Pancreas (tissue), 10 donors: Measurements from ENCODE around the gene HACD2. TPM values are rescaled to one million over a fixed set of nuclear protein-coding genes. Genes with fewer than 3 reads are reported as not detected.
"Not testable (repeated sequence)": the region's sequence is repeated elsewhere in the genome, so short reads cannot be mapped to it uniquely, and the experiment has no call there.

Source experiments
- ATAC-seq, 4 donors: fragments of 200-7000 bp; cut with Tn5 transposase; one replicate each; pipeline versions ENCODE4 v1.8.0 to v1.9.1; 2020; ENCODE audit warnings: mild to moderate bottlenecking in 4 of 4, moderate library complexity in 4 of 4
- DNase-seq, 6 donors: peaks; one replicate each; pipeline ENCODE4 v3.0.0-alpha.2; 2020
- FAIRE-seq: peaks from 2 replicates; lab custom pipeline; 2012; peaks lifted over from hg19 to GRCh38; lab: Jason Lieb, UNC
- H3K27ac ChIP-seq, 4 donors: fragments of 200-600 bp; sonication (generic); 1 replicate in 3 of 4; 2 replicates in 1 of 4; pipeline versions ENCODE4 v1.5.0 to v1.8.0; 2020
- H3K27me3 ChIP-seq, 4 donors: fragments of 200-600 bp; one replicate each; pipeline ENCODE4 v1.8.0; 2021
- H3K36me3 ChIP-seq, 3 donors: fragments of 200-600 bp; sonication (generic) in 1 of 3; one replicate each; pipeline versions ENCODE4 v1.5.0 to v1.8.0; 2020 to 2021
- H3K4me1 ChIP-seq, 3 donors: fragments of 200-600 bp; one replicate each; pipeline ENCODE4 v1.8.0; 2021
- H3K4me3 ChIP-seq, 4 donors: fragments of 200-600 bp; sonication (generic) in 2 of 4; one replicate each; pipeline versions ENCODE4 v1.5.0 to v1.8.0; 2020 to 2021
- H3K9me3 ChIP-seq, 4 donors: fragments of 200-600 bp; one replicate each; pipeline ENCODE4 v1.8.0; 2021
- CTCF ChIP-seq, 4 donors: fragments of 200-600 bp; sonication (generic) in 3 of 4; IDR thresholded peaks; one replicate each; pipeline versions ENCODE4 v1.5.0 to v1.8.0; 2021; ENCODE audit warnings: antibody characterized with exemption in 4 of 4
- WGBS, 2 donors: extraction: QIAGEN DNeasy Blood & Tissue Kit; methylation state at CpG; one replicate each; pipeline ENCODE4 v1.1.7; 2013; 5-methylcytosine and 5-hydroxymethylcytosine counted together
- intact Hi-C, 3 donors: fragments of 100-400 bp; cut with DNase I; formaldehyde crosslinking; loops; one replicate each; pipeline versions ENCODE4 v1.11.1 to v1.14.2; 2022
- polyA plus RNA-seq, 2 donors: library from polyadenylated mRNA; stranded (reverse); fragments of 200-250 nt; gene quantifications; one replicate each; pipeline ENCODE4 v1.2.3, GENCODE V29; 2013
- total RNA-seq, 6 donors: library from RNA; stranded (reverse); fragmentation: NEBNext Ultra II Directional in 4 of 6; extraction: Animal tissue kit (Norgen Biotek cat#: 25700) in 4 of 6; gene quantifications; one replicate each; pipeline versions ENCODE4 v1.2.1 to v1.2.4, GENCODE V29; 2021 to 2023
- donor health status: healthy with polysubstance abuse.
- donor health status: DM: no; HTN: no; CAD: no; lungs with moderate emphysema.
- donor health status: DM: no; HTN: no; CAD: no.
- donor health status: control.
- donor health status: control.
- donor health status: Bipolar disorder and iron deficiency.
- donor health status: DM: yes; HTN: yes; CAD: no.
- donor health status: DM: no; HTN: no; CAD: no.
- donor health status: DM: no; HTN: no; CAD: no.
- donor health status: DM: yes; HTN: yes; CAD: no.

Gene HACD2
- total and polyA plus RNA-seq, 8 donors, result 4.4 to 22.2 (median 13.1) TPM

GRCh38 chr3:123620343-123620742, 35.5 kb upstream of the HACD2 start:
- peaks cover 0 to 11% (median 4%) of the 10 kb centered on the region in 3 donors for H3K4me1 ChIP-seq
- H3K9me3 ChIP-seq, result no peaks in the 10 kb centered on the region
- no peak overlapping the region for H3K27ac ChIP-seq
- ATAC-seq (no peak), DNase-seq (no peak), FAIRE-seq (no peak)
- H3K4me3 ChIP-seq, result no peak overlapping the region
- no peaks in the 10 kb centered on the region for H3K27me3 ChIP-seq
- 88 to 89% methylated on average over 8 of the region's 8 CpGs for WGBS, 2 donors
- no peak for TF ChIP-seq CTCF (IDR thresholded peaks at IDR 0.05)
- intact Hi-C loops, result no loop called here
- no peaks in the 10 kb centered on the region for H3K36me3 ChIP-seq

GRCh38 chr3:123618768-123619484, 34.1 kb upstream of the HACD2 start:
- Histone ChIP-seq H3K27ac (no peak overlapping the region), H3K36me3 (no peaks in the 10 kb centered on the region), H3K4me1 (peaks cover 0 to 11% (median 4%) of the 10 kb centered on the region in 3 donors), H3K9me3 (no peaks in the 10 kb centered on the region), H3K4me3 (no peak overlapping the region), H3K27me3 (no peaks in the 10 kb centered on the region)
- ATAC-seq (peak in 3 of 4 donors; percentile 66 to 80 (median 78)), DNase-seq (peak in 4 of 6 donors; percentile 37 to 56 (median 47)), FAIRE-seq (no peak)
- TF ChIP-seq CTCF (IDR thresholded peaks at IDR 0.05), result no peak
- intact Hi-C loops, result no loop called here
- WGBS, 2 donors, result 60 to 65% methylated on average over 5 of the region's 5 CpGs

DNA sequence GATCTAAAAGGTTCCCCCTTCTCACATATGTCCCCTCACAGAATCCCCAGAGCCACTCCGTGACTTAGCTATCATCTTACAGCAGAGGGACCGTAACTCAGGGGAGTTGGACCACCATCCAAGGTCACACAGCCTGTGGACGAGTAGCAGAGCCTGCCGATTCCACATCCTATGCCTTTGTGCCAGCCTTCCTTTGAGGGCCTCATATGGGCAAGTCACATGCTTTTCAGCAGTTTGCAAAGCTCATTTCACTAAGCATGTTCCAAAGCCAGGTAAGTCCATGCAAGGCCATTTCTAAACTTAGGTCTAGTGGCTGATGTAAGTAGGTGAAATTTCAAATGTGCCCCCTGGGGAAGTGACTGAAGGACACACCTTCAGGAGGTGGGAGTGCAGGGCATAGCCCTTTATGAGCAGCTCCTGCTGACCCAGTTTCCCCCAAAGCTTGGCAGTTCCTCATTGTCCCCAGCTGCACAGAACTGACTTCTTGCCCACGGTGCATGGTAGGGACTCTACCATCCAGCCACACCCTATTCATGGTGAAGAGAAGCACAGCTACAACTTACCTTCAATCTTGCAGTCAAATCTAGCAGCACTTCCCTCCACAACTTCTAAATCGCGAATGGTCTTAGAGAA, 33.3 kb upstream of the HACD2 start:
- FAIRE-seq, result no peak
- no peaks in the 10 kb centered on the region for H3K9me3 ChIP-seq
- ATAC-seq, result peak in 1 of 4 donors; percentile 22
- no peaks in the 10 kb centered on the region for H3K36me3 ChIP-seq
- no peaks in the 10 kb centered on the region for H3K27me3 ChIP-seq
- TF ChIP-seq CTCF (IDR thresholded peaks at IDR 0.05), result no peak
- no peak overlapping the region for H3K27ac ChIP-seq
- intact Hi-C loops, result no loop called here
- no peak overlapping the region for H3K4me3 ChIP-seq
- 76 to 78% methylated on average over 7 of the region's 7 CpGs for whole genome bisulfite sequencing, 2 donors
- no peak for DNase-seq
- peaks cover 0 to 11% (median 4%) of the 10 kb centered on the region in 3 donors for H3K4me1 ChIP-seq

DNA sequence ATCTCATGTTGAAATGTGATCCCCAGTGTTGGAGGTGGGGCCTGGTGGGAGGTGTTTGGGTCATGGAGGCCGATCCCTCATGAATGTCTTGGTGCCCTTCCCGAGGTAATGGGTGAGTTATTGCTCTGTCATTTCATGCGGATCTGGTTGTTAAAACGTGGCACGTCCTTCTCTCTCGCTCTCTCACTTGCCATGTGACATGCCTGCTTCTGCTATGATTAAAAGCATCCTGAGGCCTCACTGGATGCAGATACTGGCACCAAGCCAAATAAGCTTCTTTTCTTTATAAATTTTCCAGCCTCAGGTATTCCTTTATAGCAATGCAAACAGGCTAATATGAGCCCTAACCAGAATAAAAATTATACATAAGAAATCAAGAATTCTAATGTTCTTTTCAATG, 31.7 kb upstream of the HACD2 start:
- intact Hi-C loops, result no loop called here
- Histone ChIP-seq H3K4me3 (no peak overlapping the region), H3K27ac (no peak overlapping the region), H3K9me3 (no peaks in the 10 kb centered on the region), H3K36me3 (no peaks in the 10 kb centered on the region), H3K4me1 (peaks cover 0 to 11% (median 4%) of the 10 kb centered on the region in 3 donors), H3K27me3 (no peaks in the 10 kb centered on the region)
- no peak for FAIRE-seq
- no peak for DNase-seq
- TF ChIP-seq CTCF (IDR thresholded peaks at IDR 0.05), result no peak
- 96% methylated on average over 6 of the region's 6 CpGs for WGBS, 2 donors
- ATAC-seq, result no peak

GRCh38 chr3:123613543-123613942, 28.7 kb upstream of the HACD2 start:
- intact Hi-C loops, result no loop called here
- Histone ChIP-seq H3K36me3 (no peaks in the 10 kb centered on the region), H3K9me3 (no peaks in the 10 kb centered on the region), H3K4me3 (no peak overlapping the region), H3K27me3 (no peaks in the 10 kb centered on the region), H3K27ac (no peak overlapping the region), H3K4me1 (peaks cover 0 to 5% (median 0%) of the 10 kb centered on the region in 3 donors)
- DNase-seq (no peak), ATAC-seq (peak in 1 of 4 donors; percentile 34), FAIRE-seq (no peak)
- TF ChIP-seq CTCF (IDR thresholded peaks at IDR 0.05), result no peak
- 13 to 17% methylated on average over 2 of the region's 2 CpGs for WGBS, 2 donors

- H3K9me3 ChIP-seq, H3K36me3 ChIP-seq, H3K27me3 ChIP-seq, intact Hi-C loops, H3K4me3 ChIP-seq, H3K27ac ChIP-seq, DNase-seq, H3K4me1 ChIP-seq, FAIRE-seq, ATAC-seq: not testable (repeated sequence)
- WGBS, 2 donors, result 95 to 98% methylated on average over 7 of the region's 7 CpGs
These were observed 26.8 kb upstream of the HACD2 start for GRCh38 chr3:123611674-123612073.
